Astrocyte (in vitro differentiated cells and primary cell): ENCODE data around the gene TRMU.

Experiments
- EZH2 ChIP-seq: IDR thresholded peaks from 2 replicates; pipeline ENCODE4 v1.6.1; 2012; ENCODE audit warnings: mild to moderate bottlenecking, low read length, inconsistent platforms; ENCODE audit not compliant: insufficient read depth
- TF ChIP-seq, protein P1 (sequence below): IDR thresholded peaks from 2 replicates; pipeline ENCODE4 v1.5.1; 2011; ENCODE audit warnings: low read depth, mild to moderate bottlenecking, inconsistent platforms, low read length, moderate library complexity; ENCODE audit not compliant: insufficient read depth

DNA sequence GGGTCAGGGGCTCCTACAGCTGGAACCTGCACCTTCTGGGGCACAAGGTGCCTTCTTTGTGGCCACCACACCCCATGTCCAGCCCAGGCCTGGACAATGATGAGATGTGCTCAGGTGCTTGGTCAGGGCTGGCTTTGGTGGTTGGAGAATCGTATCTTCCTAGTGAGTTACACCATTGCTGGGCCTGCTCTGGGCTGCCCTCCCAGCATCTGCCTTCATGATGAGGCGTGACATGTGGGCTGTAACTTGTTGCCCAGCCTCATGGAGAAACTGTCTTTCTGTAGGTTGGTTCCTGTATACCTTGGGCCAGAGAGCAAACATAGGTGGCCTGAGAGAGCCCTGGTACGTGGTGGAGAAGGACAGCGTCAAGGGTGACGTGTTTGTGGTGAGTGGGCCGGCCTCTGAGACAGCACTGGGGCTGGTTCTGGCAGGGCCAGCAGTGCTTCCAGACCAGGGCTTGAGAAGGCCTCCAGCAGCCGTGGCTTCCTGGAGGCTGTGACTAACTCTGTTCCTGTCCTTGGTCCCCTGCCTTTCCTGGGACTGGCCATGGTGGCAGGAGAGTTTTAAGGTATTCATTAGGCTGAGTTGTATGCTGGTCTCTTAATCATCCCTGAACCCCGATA, 18.1 kb downstream of the TRMU start:
- TF ChIP-seq, protein P1, sequence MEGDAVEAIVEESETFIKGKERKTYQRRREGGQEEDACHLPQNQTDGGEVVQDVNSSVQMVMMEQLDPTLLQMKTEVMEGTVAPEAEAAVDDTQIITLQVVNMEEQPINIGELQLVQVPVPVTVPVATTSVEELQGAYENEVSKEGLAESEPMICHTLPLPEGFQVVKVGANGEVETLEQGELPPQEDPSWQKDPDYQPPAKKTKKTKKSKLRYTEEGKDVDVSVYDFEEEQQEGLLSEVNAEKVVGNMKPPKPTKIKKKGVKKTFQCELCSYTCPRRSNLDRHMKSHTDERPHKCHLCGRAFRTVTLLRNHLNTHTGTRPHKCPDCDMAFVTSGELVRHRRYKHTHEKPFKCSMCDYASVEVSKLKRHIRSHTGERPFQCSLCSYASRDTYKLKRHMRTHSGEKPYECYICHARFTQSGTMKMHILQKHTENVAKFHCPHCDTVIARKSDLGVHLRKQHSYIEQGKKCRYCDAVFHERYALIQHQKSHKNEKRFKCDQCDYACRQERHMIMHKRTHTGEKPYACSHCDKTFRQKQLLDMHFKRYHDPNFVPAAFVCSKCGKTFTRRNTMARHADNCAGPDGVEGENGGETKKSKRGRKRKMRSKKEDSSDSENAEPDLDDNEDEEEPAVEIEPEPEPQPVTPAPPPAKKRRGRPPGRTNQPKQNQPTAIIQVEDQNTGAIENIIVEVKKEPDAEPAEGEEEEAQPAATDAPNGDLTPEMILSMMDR, result no peak
- no peak for TF ChIP-seq EZH2
